Activated B cell treated with CpG ODN at 0.5 μM for 24 hours (primary cell): Measurements from ENCODE around the gene RAPGEF1. TPM values are rescaled to one million over a fixed set of nuclear protein-coding genes. Genes with fewer than 3 reads are reported as not detected.

Experiments used
- ATAC-seq: fragments of 200-7000 bp; cut with Tn5 transposase; one replicate; pipeline ENCODE4 v1.10.0; 2021; ENCODE audit warnings: low read depth, mild to moderate bottlenecking, moderate library complexity
- CTCF ChIA-PET: fragments of 350-600 bp; sonication (Branson Sonifier 250); formaldehyde crosslinking; loops from one replicate; lab custom pipeline; 2021; ENCODE audit warnings: antibody characterized with exemption; lab: Charles Lee
- POLR2A ChIA-PET: fragments of 350-600 bp; sonication (Branson Sonifier 250); formaldehyde crosslinking; loops from one replicate; lab custom pipeline; 2021; ENCODE audit warnings: antibody characterized with exemption; lab: Charles Lee
- DNase-seq: peaks from one replicate; pipeline ENCODE4 v3.0.0; 2022
- H3K27ac Mint-ChIP-seq: one replicate; pipeline ENCODE4 v1.8.0; 2020; ENCODE audit warnings: mixed read lengths
- H3K27me3 Mint-ChIP-seq: one replicate; pipeline ENCODE4 v1.8.0; 2021; ENCODE audit warnings: mixed read lengths
- H3K36me3 Mint-ChIP-seq: one replicate; pipeline ENCODE4 v1.8.0; 2021; ENCODE audit warnings: low read depth, mixed read lengths
- H3K4me1 Mint-ChIP-seq: one replicate; pipeline ENCODE4 v1.8.0; 2021; ENCODE audit warnings: mixed read lengths
- H3K4me3 Mint-ChIP-seq: one replicate; pipeline ENCODE4 v1.8.0; 2020; ENCODE audit warnings: mild to moderate bottlenecking, mixed read lengths
- H3K9me3 Mint-ChIP-seq: one replicate; pipeline ENCODE4 v1.8.0; 2020; ENCODE audit warnings: mixed read lengths
- CTCF ChIP-seq: fragments of 200-600 bp; IDR thresholded peaks from one replicate; pipeline ENCODE4 v1.8.0; 2022; ENCODE audit warnings: antibody characterized with exemption, mild to moderate bottlenecking
- intact Hi-C: fragments of 100-400 bp; cut with micrococcal nuclease; formaldehyde crosslinking; loops from one replicate; pipeline ENCODE4 v1.15.1; 2024
- total RNA-seq: library from RNA; stranded (reverse); gene quantifications from 2 replicates; pipeline ENCODE4 v1.2.3, GENCODE V29; 2022

The RAPGEF1 gene
- total RNA-seq, 1 donor from 2014 or later = 318 TPM

GRCh38 chr9:131650254-131650653, 89.6 kb downstream of the RAPGEF1 start:
- H3K4me3 Mint-ChIP-seq = no peak overlapping the region

GRCh38 chr9:131649646-131650045, 90.2 kb downstream of the RAPGEF1 start:
- H3K27ac Mint-ChIP-seq = peak overlapping the region; percentile 2
- TF ChIP-seq CTCF = no peak
- DNase-seq = no peak
- ATAC-seq = no peak
- no peak overlapping the region for H3K4me3 Mint-ChIP-seq
- intact Hi-C loops = no loop called here
- H3K9me3 Mint-ChIP-seq = no peaks in the 10 kb centered on the region
- ChIA-PET POLR2A (interaction anchor here (0.6 kb wide), 1 partner anchor 14 kb away, joined by 3 read pairs; no protein-coding TSS in a partner anchor), CTCF (no interaction called here)
- H3K36me3 Mint-ChIP-seq = peaks cover 59% of the 10 kb centered on the region
- H3K27me3 Mint-ChIP-seq = no peaks in the 10 kb centered on the region
- peaks cover 57% of the 10 kb centered on the region for H3K4me1 Mint-ChIP-seq

More at GRCh38 chr9:131650254-131650653, 89.6 kb downstream of the RAPGEF1 start:
- intact Hi-C loops = no loop called here
- no peak for TF ChIP-seq CTCF
- H3K9me3 Mint-ChIP-seq = no peaks in the 10 kb centered on the region
- ATAC-seq = no peak
- ChIA-PET POLR2A (no interaction called here), CTCF (no interaction called here)
- peaks cover 58% of the 10 kb centered on the region for H3K4me1 Mint-ChIP-seq
- DNase-seq = no peak
- peaks cover 57% of the 10 kb centered on the region for H3K36me3 Mint-ChIP-seq
- H3K27ac Mint-ChIP-seq = peak overlapping the region; percentile 2
- H3K27me3 Mint-ChIP-seq = no peaks in the 10 kb centered on the region

GRCh38 chr9:131645078-131645776, 94.6 kb downstream of the RAPGEF1 start:
- no peak for TF ChIP-seq CTCF
- no peaks in the 10 kb centered on the region for H3K9me3 Mint-ChIP-seq
- H3K4me3 Mint-ChIP-seq = no peak overlapping the region
- H3K4me1 Mint-ChIP-seq = peaks cover 40% of the 10 kb centered on the region
- ChIA-PET POLR2A (interaction anchor here (0.7 to 2.6 kb wide), 2 partner anchors 16 to 85 kb away, joined by 3 to 8 read pairs; no protein-coding TSS in a partner anchor), CTCF (no interaction called here)
- H3K27ac Mint-ChIP-seq = peak overlapping the region; percentile 81
- intact Hi-C loops = no loop called here
- DNase-seq (no peak), ATAC-seq (peak; percentile 49)
- H3K36me3 Mint-ChIP-seq = peaks cover 86% of the 10 kb centered on the region
- no peaks in the 10 kb centered on the region for H3K27me3 Mint-ChIP-seq

- H3K27me3 Mint-ChIP-seq = no peaks in the 10 kb centered on the region
- peaks cover 93% of the 10 kb centered on the region for H3K36me3 Mint-ChIP-seq
- ChIA-PET POLR2A (interaction anchor here (0.5 to 2.4 kb wide), 12 partner anchors 11 to 88 kb away, joined by 3 to 12 read pairs (median 4); no protein-coding TSS in a partner anchor), CTCF (interaction anchor here (0.9 to 2.7 kb wide), 3 partner anchors 13 to 23 kb away, joined by 3 to 15 read pairs (median 3); no protein-coding TSS in a partner anchor)
- no peak for TF ChIP-seq CTCF
- H3K4me3 Mint-ChIP-seq = no peak overlapping the region
- H3K27ac Mint-ChIP-seq = peak overlapping the region; percentile 86
- ATAC-seq = peak; percentile 68
- H3K4me1 Mint-ChIP-seq = peaks cover 44% of the 10 kb centered on the region
- H3K9me3 Mint-ChIP-seq = no peaks in the 10 kb centered on the region
- DNase-seq = no peak
- intact Hi-C loops = loop anchor here (1.0 kb wide), 1 partner anchor 12 kb away; no protein-coding TSS in a partner anchor
Measured at GRCh38 chr9:131642496-131643083, 97.3 kb downstream of the RAPGEF1 start.
